IMR-90 (cell line): ENCODE data around the gene FAM120A. TPM values are rescaled to one million over a fixed set of nuclear protein-coding genes. Genes with fewer than 3 reads are reported as not detected.

Experiments
- ATAC-seq: fragments of 200-7000 bp; cut with Tn5 transposase; 2 replicates; pipeline ENCODE4 v1.9.1; 2020; ENCODE audit warnings: low read depth, mild to moderate bottlenecking, moderate library complexity
- BruUV-seq: library from RNA; stranded (reverse); fragments of 400-500 nt; replicated peaks from 2 replicates; lab custom pipeline; 2021; lab: Mats Ljungman, UMichigan
- CTCF ChIA-PET: fragments of 300-600 bp; formaldehyde crosslinking; extraction: SDS; loops from one replicate; lab custom pipeline; 2021; ENCODE audit warnings: antibody characterized with exemption; lab: Yijun Ruan, JAX
- POLR2A ChIA-PET: fragments of 300-600 bp; sonication (Branson Sonifier 250); formaldehyde crosslinking; loops from one replicate; lab custom pipeline; 2022; ENCODE audit warnings: antibody characterized with exemption; ENCODE audit not compliant: unreplicated experiment; lab: Charles Lee
- DNase-seq: peaks from one replicate; pipeline ENCODE4 v3.0.0; 2013
- H2AFZ ChIP-seq: replicated peaks from 2 replicates; pipeline ENCODE3; 2013; ENCODE audit warnings: low read length, mild to moderate bottlenecking; ENCODE audit not compliant: poor library complexity
- H2AK5ac ChIP-seq: 2 replicates; pipeline ENCODE4 v1.6.1; 2013; ENCODE audit warnings: low read depth, low read length, inconsistent platforms
- H2AK9ac ChIP-seq: replicated peaks from 2 replicates; pipeline ENCODE3; 2013; ENCODE audit warnings: mild to moderate bottlenecking, low read depth, low read length, moderate library complexity; ENCODE audit not compliant: poor library complexity
- H2BK120ac ChIP-seq: 2 replicates; pipeline ENCODE4 v1.6.1; 2013; ENCODE audit warnings: low read depth, low read length, inconsistent platforms
- H2BK15ac ChIP-seq: 3 replicates; pipeline ENCODE4 v1.6.1; 2013; ENCODE audit warnings: low read depth, low read length, inconsistent platforms
- H2BK20ac ChIP-seq: 2 replicates; pipeline ENCODE4 v1.6.1; 2013; ENCODE audit warnings: low read depth, mild to moderate bottlenecking, inconsistent platforms, low read length, moderate library complexity
- H2BK5ac ChIP-seq: 2 replicates; pipeline ENCODE4 v1.6.1; 2013; ENCODE audit warnings: mild to moderate bottlenecking, low read depth, low read length, inconsistent platforms; ENCODE audit not compliant: poor library complexity, severe bottlenecking
- H3K14ac ChIP-seq: replicated peaks from 2 replicates; pipeline ENCODE4 v1.6.1; 2013; ENCODE audit warnings: low read depth, low read length, inconsistent platforms
- H3K18ac ChIP-seq: 2 replicates; pipeline ENCODE4 v1.6.1; 2013; ENCODE audit warnings: low read depth, low read length, control low read depth
- H3K23ac ChIP-seq: 2 replicates; pipeline ENCODE4 v1.6.1; 2013; ENCODE audit warnings: low read depth, low read length, inconsistent platforms
- H3K27ac ChIP-seq: 2 replicates; pipeline ENCODE4 v1.5.1; 2013; ENCODE audit warnings: mild to moderate bottlenecking, control low read depth, low read length; ENCODE audit not compliant: insufficient read depth
- H3K27me3 ChIP-seq: 2 replicates; pipeline ENCODE4 v1.6.1; 2013; ENCODE audit warnings: low read length; ENCODE audit not compliant: control insufficient read depth, insufficient read depth
- H3K36me3 ChIP-seq: 2 replicates; pipeline ENCODE4 v1.6.1; 2013; ENCODE audit warnings: low read length, mixed read lengths; ENCODE audit not compliant: control insufficient read depth, insufficient read depth
- H3K4ac ChIP-seq: 2 replicates; pipeline ENCODE4 v1.6.1; 2013; ENCODE audit warnings: low read depth, low read length, inconsistent platforms
- H3K4me1 ChIP-seq: 2 replicates; pipeline ENCODE4 v1.6.1; 2013; ENCODE audit warnings: low read length, mixed read lengths; ENCODE audit not compliant: control insufficient read depth, insufficient read depth
- H3K4me2 ChIP-seq: 2 replicates; pipeline ENCODE4 v1.6.1; 2013; ENCODE audit warnings: low read depth, mild to moderate bottlenecking, control low read depth, low read length, moderate library complexity
- H3K4me3 ChIP-seq: 2 replicates; pipeline ENCODE4 v1.5.1; 2013; ENCODE audit warnings: low read depth, mild to moderate bottlenecking, control low read depth, low read length, moderate library complexity; ENCODE audit not compliant: insufficient read depth
- H3K56ac ChIP-seq: 2 replicates; pipeline ENCODE4 v1.6.1; 2013; ENCODE audit warnings: low read length, inconsistent platforms; ENCODE audit not compliant: insufficient read depth; ENCODE audit errors: extremely low read depth
- H3K79me1 ChIP-seq, 2 experiments: 2 replicates each; pipeline ENCODE4 v1.6.1; 2013; ENCODE audit warnings: low read length in 2 of 2, inconsistent platforms in 1 of 2, low read depth in 1 of 2
- H3K9ac ChIP-seq: 2 replicates; pipeline ENCODE4 v1.6.1; 2013; ENCODE audit warnings: low read depth, low read length, control low read depth
- H3K9me1 ChIP-seq: 2 replicates; pipeline ENCODE4 v1.6.1; 2013; ENCODE audit warnings: low read length, inconsistent platforms; ENCODE audit not compliant: insufficient read depth
- H3K9me3 ChIP-seq: 2 replicates; pipeline ENCODE4 v1.6.1; 2013; ENCODE audit warnings: low read length; ENCODE audit not compliant: control insufficient read depth, insufficient read depth
- H4K20me1 ChIP-seq: 2 replicates; pipeline ENCODE4 v1.6.1; 2013; ENCODE audit warnings: low read length, inconsistent platforms; ENCODE audit not compliant: insufficient read depth
- H4K5ac ChIP-seq: 2 replicates; pipeline ENCODE4 v1.6.1; 2013; ENCODE audit warnings: mild to moderate bottlenecking, low read depth, low read length, control low read depth
- H4K8ac ChIP-seq, 2 experiments: 2 replicates each; pipeline ENCODE4 v1.6.1; 2013; ENCODE audit warnings: low read depth in 2 of 2, low read length in 2 of 2, control low read depth in 1 of 2, inconsistent platforms in 1 of 2
- H4K91ac ChIP-seq: 2 replicates; pipeline ENCODE4 v1.6.1; 2013; ENCODE audit warnings: low read depth, low read length, inconsistent platforms; ENCODE audit not compliant: insufficient read depth
- BHLHE40 ChIP-seq: fragments of 150-350 bp; IDR thresholded peaks from 2 replicates; pipeline ENCODE4 v1.6.1; 2016; ENCODE audit warnings: mild to moderate bottlenecking, low read depth, low read length
- ELK1 ChIP-seq: fragments of 150-350 bp; IDR thresholded peaks from 2 replicates; pipeline ENCODE4 v1.6.1; 2016; ENCODE audit warnings: low read depth, mild to moderate bottlenecking, low read length, moderate library complexity, borderline replicate concordance
- FOS ChIP-seq: fragments of 150-350 bp; IDR thresholded peaks from 2 replicates; pipeline ENCODE4 v1.6.1; 2016; ENCODE audit warnings: low read depth, low read length
- MAFK ChIP-seq: IDR thresholded peaks from 2 replicates; pipeline ENCODE4 v1.6.1; 2012; ENCODE audit warnings: low read depth, low read length, improper control_type of control experiment
- MAZ ChIP-seq: IDR thresholded peaks from 2 replicates; pipeline ENCODE4 v1.6.1; 2012; ENCODE audit warnings: low read depth, mild to moderate bottlenecking, low read length, improper control_type of control experiment, moderate library complexity, borderline replicate concordance
- MXI1 ChIP-seq: IDR thresholded peaks from 2 replicates; pipeline ENCODE4 v1.6.1; 2012; ENCODE audit warnings: low read depth, mild to moderate bottlenecking, low read length, moderate library complexity, borderline replicate concordance
- POLR2A ChIP-seq: IDR thresholded peaks from 2 replicates; pipeline ENCODE4 v1.6.1; 2012; ENCODE audit warnings: mild to moderate bottlenecking, low read depth, low read length
- RCOR1 ChIP-seq: IDR thresholded peaks from 2 replicates; pipeline ENCODE4 v1.6.1; 2012; ENCODE audit warnings: mild to moderate bottlenecking, low read length, improper control_type of control experiment; ENCODE audit not compliant: insufficient replicate concordance
- RFX5 ChIP-seq: IDR thresholded peaks from 2 replicates; pipeline ENCODE4 v1.8.0; 2012; ENCODE audit warnings: low read depth, mild to moderate bottlenecking, low read length, moderate library complexity
- SMC3 ChIP-seq: fragments of 150-350 bp; IDR thresholded peaks from 2 replicates; pipeline ENCODE4 v1.6.1; 2016; ENCODE audit warnings: low read depth, mild to moderate bottlenecking, antibody characterized with exemption, low read length, moderate library complexity
- USF2 ChIP-seq: fragments of 150-350 bp; IDR thresholded peaks from 2 replicates; pipeline ENCODE4 v1.6.1; 2017; ENCODE audit warnings: mild to moderate bottlenecking, antibody characterized with exemption, low read length, low read depth
- WGBS, 2 experiments: methylation state at CpG; one replicate each; pipeline versions ENCODE4 v1.1.5 to v1.1.7; 2013; ENCODE audit warnings: missing lambda C conversion rate in 2 of 2; ENCODE audit not compliant: insufficient read length in 1 of 2; ENCODE audit errors: extremely low coverage in 2 of 2; 5-methylcytosine and 5-hydroxymethylcytosine counted together
- dilution Hi-C: fragments of 300-500 bp; cut with HindIII; formaldehyde crosslinking; loops from one replicate; pipeline ENCODE4 v1.14.3; 2018; ENCODE audit warnings: low sequenced_read_pairs; ENCODE audit not compliant: unreplicated experiment
- in situ Hi-C: fragments of 300-500 bp; cut with MboI; formaldehyde crosslinking; loops from 3 replicates; pipeline ENCODE4 v1.14.3; 2019; ENCODE audit warnings: low sequenced_read_pairs, inconsistent platforms, mixed read lengths
- intact Hi-C: fragments of 100-400 bp; cut with micrococcal nuclease; formaldehyde crosslinking; loops from 2 replicates; pipeline ENCODE4 v1.10.0; 2022
- polyA plus RNA-seq, 3 experiments: library from polyadenylated mRNA; depleted of rRNA; stranded (reverse); fragments of >200 nt; gene quantifications; 2 replicates each; pipeline ENCODE4 v1.2.3, GENCODE V29; 2012; ENCODE audit warnings: low replicate concordance in 1 of 3
- total RNA-seq: library from RNA; depleted of rRNA; stranded (reverse); fragments of >200 nt; gene quantifications from 2 replicates; pipeline ENCODE4 v1.2.3, GENCODE V29; 2012

The FAM120A gene
- total and polyA plus RNA-seq, 2 of the 4 experiments (the other 2 are of a cell fraction): 61.6 to 75.1 TPM

- POLR2A ChIA-PET: no interaction called here
- intact Hi-C loops: no loop called here
- no TSS peak for BruUV-seq
These were observed 149.6 kb downstream of the FAM120A start for GRCh38 chr9:93601063-93601462.

More at GRCh38 chr9:93601063-93601462, 149.6 kb downstream of the FAM120A start:
- peaks cover 57% of the 10 kb centered on the region for H4K20me1 ChIP-seq
- H3K18ac ChIP-seq: no peak overlapping the region
- no peak overlapping the region for H3K27ac ChIP-seq
- H3K27me3 ChIP-seq: no peaks in the 10 kb centered on the region
- H4K5ac ChIP-seq: no peak overlapping the region
- no peak overlapping the region for H2BK15ac ChIP-seq
- H3K4ac ChIP-seq: no peak overlapping the region
- CTCF ChIA-PET: no interaction called here
- no peaks in the 10 kb centered on the region for H3K9me3 ChIP-seq
- no peak overlapping the region for H2AK5ac ChIP-seq
- H3K9ac ChIP-seq: no peak overlapping the region
- no peaks in the 10 kb centered on the region for H3K36me3 ChIP-seq
- TF ChIP-seq RFX5 (no peak), POLR2A (no peak), MAFK (no peak), FOS (no peak), MXI1 (no peak), ELK1 (no peak), USF2 (no peak), RCOR1 (no peak), MAZ (no peak), BHLHE40 (no peak), SMC3 (no peak)
- H2AK9ac ChIP-seq: no peak overlapping the region
- H2BK120ac ChIP-seq: no peak overlapping the region
- no peak overlapping the region for H3K4me2 ChIP-seq
- H2BK20ac ChIP-seq: no peak overlapping the region
- no peak overlapping the region for H3K4me3 ChIP-seq
- H3K4me1 ChIP-seq: no peaks in the 10 kb centered on the region
- dilution Hi-C loops: no loop called here
- no peak for DNase-seq
- H3K56ac ChIP-seq: no peak overlapping the region
- H2BK5ac ChIP-seq: no peak overlapping the region
- no peak overlapping the region for H3K14ac ChIP-seq
- peaks cover 47 to 76% of the 10 kb centered on the region in 2 experiments for H3K79me1 ChIP-seq
- no peak for ATAC-seq
- no CpG with 5 or more reads among the region's 4 CpGs for WGBS, 2 experiments
- H4K91ac ChIP-seq: no peak overlapping the region
- H3K9me1 ChIP-seq: peaks cover 24% of the 10 kb centered on the region
- H3K23ac ChIP-seq: no peak overlapping the region
- H4K8ac ChIP-seq: no peak overlapping the region
- in situ Hi-C loops: no loop called here
- H2AFZ ChIP-seq: no peak overlapping the region
